HG02571 (cell line): ENCODE measurements around the gene ACOT7.
A peak's percentile ranks its signal among the peaks of the same experiment; 100 is the strongest.
"Not testable (repeated sequence)": the region's sequence is repeated elsewhere in the genome, so short reads cannot be mapped to it uniquely, and the experiment has no call there.

Source experiments
- ATAC-seq: cut with Tn5 transposase; IDR thresholded peaks from one replicate; pipeline ENCODE4 v1.9.1; 2021; ENCODE audit warnings: mild to moderate bottlenecking, moderate library complexity; ENCODE audit not compliant: unreplicated experiment

ACOT7 gene

DNA sequence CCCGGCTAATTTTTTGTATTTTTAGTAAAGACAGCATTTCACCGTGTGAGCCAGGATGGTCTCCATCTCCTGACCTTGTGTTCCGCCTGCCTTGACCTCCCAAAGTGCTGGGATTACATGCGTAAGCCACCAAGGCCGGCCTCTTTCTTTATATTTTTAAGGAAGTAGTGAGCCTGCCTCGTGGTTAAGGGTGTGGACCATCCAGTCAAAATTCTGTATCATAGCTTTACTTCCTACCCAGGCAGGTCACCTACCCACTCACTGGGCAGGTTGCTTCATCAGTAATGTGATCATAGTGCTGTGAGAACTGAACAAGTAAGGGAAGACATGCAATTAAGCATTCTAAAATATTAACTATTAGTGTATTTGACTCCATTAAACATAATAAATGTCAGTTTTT is 8.1 kb upstream of the ACOT7 start:
- no peak for ATAC-seq

DNA sequence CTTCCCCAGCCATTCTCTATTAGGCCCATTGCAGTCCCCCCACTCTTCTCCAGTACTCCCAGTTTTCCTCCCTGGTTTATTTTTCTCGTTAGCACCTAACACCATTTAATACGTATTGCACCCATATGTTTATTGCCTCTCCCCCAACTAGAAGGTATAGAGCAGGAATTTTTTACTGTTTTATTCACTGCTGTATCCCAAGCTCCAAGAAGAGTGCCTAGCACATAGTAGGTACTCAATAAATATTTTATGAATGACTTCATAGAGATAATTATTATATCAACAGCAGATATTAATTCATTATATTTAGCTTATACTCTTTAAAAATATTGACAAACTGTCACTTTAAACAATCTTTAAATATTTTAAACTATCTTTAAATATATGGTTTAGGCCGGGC is 5.7 kb upstream of the ACOT7 start:
- no peak for ATAC-seq

DNA sequence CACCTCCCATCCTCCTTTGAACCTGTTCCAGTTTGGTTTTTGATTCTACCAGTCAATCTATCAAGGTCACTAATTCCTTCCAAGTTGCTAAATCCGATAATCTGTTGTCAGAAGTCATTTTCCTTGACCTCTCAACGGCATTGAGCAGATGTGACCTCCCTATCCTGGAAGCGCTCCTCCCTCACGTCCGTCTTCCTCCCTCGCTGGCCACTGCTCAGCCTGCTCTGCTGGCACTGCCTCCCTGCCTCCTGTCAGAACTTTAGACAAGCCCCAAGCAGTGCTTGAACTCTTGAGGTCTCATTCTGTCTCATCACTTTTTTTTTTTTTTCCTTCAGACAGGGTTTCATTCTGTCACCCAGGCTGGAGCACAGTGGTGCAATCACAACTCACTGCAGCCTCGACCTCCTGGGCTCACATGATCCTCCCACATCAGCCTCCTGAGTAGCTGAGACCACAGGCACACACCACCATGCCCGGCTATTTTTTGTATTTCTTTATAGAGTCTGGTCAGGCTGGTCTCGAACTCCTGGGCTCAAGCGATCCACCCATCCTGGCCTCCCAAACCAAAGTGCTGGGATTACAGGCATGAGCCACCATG is 4.4 kb upstream of the ACOT7 start:
- no peak for ATAC-seq

DNA sequence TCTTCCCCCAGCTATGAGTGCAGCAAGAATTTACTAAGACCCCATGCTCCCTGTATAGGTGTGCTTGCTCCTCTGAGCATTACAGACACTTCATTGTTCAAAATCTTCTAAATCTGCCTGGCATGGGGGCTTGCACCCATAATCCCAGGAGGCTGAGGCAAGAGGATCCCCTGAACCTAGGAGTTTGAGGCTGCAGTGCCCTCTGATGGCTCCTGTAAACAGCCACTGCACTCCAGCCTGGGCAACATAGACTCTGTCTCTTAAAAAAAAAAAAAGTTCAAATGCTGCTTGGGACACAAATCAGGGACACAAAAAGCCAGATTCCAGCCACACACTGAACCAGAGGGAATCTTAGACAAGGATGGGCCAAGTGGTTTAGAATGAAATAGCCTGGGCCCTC is 3.4 kb upstream of the ACOT7 start:
- ATAC-seq: no peak

DNA sequence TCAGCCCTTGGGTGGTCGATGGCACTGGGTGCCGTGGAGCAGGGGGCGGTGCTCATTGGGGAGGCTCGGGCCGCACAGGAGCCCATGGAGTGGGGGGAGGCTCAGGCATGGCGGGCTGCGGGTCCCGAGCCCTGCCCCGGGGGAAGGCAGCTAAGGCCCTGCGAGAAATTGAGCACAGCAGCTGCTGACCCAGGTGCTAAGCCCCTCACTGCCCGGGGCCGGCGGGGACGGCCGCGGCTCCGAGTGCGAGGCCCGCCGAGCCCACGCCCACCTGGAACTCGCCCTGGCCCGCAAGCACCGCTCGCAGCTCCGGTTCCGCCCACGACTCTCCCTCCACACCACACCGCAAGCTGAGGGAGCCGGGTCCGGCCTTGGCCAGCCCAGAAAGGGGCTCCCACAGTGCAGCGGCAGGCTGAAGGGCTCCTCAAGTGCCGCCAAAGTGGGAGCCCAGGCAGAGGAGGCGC is 2.2 kb upstream of the ACOT7 start:
- ATAC-seq: not testable (repeated sequence)

DNA sequence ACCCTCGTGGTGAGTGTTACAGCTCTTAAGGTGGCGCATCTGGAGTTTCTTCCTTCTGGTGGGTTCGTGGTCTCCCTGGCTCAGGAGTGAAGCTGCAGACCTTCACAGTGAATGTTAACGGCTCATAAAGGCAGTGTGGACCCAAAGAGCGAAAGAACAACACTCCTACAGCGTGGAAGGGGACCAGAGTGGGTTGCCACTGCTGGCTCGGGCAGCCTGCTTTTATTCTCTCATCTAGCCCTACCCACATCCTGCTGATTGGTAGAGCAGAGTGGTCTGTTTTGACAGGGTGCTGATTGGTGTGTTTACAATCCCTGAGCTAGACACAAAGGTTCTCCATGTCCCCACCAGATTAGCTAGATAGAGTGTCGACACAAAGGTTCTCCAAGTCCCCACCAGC is 1.6 kb upstream of the ACOT7 start:
- ATAC-seq: not testable (repeated sequence)

DNA sequence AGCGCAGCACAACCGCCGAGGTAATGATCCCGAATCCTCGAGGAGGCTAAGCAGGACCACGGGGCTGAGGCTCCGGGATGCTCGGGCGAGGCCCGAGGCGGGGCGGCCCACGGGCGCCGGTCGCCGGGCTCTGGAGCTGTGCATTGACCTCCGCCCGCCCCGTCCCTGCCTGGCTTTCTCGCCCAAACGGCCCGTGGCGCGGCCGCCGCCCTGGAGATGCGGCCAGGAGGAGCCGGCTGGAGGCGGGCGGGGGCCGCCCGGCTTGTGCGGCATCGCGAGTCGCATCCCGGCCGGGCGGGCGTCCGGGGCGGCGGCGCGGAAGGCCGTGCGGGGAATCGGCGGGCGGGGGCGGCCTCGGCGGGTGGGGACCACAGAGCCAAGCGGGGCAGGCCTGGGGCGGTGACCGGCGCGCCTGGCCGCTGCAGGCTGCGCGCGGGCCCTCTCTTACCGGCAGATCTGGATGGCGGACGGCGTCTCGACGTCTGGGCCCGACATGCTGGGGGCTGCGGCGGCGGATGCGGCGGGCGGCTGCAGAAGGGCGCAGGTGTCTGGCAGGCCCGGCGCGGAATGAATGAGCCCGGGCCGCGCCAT is 663 bp downstream of the ACOT7 start:
- ATAC-seq: peak; percentile 14

DNA sequence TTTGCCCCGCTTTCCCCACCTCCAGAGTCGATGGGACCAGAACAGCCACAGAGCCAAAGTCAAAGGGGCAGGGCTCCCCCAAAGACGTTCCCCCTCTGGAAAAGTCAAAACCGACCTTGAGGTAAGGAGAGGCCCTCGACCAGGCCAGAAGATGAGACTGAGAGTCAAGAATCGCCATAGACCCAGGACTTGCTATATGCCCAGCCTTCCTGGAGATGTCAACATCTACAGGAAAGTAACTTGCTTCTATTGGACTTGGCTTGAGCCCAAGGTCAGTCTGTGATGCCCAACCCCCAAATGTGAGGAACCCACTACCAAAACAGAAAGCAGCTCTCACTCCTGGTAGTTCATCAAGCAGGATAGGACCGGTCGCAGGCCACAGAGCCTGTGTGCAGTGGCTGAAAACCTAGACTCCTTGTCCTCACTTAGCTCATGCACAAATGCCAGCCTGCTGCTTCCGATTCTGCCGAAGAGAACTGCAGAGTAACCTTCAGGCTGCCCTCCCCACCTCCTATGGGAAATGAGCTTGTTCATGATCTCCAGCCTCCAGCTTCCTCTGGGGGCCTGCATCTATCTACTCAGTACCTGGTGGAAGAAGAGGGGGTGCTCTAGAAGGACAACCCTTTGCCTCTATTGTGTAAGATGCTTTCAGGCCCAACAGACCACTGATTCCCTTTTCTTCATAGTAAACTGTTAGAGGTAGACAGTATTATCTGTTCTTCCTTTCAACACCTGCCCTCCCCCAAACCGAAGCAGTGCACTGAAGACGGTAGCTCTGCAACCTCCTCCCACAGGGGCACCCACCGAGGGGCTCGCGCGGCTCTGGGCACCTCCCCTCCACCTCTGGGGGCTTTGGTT is 1.4 kb downstream of the ACOT7 start:
- no peak for ATAC-seq

DNA sequence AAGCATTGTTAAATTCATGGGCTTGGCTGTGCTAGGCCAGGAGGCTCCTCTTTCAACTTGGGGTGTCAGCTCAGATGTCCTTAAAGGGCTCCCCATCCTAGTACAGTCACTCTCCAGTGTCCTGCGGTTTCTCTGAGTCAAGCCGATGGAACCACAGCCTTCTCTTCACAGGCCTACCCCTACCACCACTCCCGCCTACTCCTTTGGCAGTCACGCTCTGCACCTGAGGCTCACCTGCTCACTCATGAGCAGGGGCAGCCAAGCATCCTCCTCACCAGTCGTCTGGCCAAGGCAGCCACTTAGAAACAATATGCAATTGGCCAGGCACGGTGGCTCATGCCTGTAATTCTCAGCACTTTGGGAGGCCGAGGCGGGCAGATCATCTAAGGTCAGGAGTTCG is 3.6 kb downstream of the ACOT7 start:
- ATAC-seq: no peak

DNA sequence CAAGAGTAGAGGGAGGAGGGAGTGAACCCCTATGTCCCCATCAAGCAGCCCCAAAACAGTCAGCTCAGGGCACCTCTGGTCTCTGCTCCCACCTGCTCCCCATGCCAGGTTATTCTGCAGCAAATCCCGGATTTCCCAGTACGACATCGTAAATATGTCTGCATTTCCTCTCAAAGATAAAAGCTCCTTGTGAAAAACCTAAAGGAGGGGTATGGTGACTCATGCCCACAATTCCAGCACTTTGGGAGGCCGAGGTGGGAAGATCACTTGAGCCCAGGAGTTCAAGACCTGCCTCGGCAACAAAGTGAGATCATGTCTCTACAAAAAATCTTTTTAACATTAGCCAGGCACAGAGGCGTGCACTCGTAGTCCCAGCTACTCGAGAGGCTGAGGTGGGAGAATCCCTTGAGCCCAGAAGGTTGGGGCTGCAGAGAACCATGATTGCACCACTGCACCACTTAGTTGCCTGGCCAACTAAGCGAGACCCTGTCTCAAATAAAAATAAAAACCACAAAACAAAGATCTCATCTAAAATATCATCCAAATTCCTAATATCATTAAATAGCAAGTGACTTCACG is 7.1 kb downstream of the ACOT7 start:
- ATAC-seq: no peak

DNA sequence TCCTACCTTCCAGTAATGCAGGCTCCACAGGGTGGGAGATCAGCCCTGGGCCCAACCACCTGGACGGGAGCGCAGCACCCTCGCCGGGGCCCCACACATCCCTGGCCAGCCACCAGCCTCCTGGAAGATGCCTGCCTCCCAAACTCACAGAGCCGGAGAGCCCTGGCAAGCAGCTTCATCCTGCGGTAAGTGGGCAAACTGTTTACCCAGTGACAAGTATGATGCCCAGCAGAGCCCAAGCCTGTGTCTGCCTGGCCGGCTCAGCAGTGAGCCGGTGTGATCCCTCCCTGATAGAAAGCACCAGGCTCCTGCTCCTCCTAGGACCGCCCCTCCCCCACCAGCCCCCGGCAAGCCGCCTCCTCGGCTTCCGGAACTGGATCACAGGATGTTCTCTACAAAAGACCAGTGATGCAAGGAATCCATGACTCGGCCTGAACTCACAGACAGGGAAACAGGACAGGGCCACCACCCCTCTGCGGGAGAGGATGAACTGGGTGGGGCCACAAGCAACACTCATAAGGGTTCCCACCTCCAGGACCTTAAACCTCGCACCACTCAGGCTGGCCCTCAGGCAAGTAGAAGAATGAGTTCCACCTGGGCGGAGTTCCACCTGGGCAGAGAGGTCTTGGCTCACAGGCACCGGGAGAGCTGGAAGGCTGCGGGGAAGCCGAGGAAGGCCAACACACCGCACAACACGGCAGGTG is 7.9 kb downstream of the ACOT7 start:
- ATAC-seq: no peak

DNA sequence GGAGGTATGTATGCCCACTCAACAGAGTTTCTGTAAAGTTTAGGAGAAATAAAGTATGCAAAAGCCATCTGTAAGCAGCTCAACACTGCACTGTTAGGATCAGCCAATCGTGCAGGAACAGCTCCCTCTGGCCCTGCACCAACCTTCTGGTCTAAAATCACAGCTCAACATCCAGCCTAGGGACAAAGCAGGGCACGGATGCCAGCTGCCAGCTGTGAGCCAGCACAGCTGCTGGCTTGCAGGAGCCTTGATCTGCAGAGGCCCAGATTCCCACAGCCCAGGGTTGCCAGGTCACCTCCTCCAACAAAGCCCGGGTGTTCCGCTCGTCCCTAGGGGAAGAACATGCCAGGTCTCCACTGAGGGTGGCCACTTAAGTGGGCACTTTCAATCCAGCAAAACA is 8.6 kb downstream of the ACOT7 start:
- no peak for ATAC-seq

DNA sequence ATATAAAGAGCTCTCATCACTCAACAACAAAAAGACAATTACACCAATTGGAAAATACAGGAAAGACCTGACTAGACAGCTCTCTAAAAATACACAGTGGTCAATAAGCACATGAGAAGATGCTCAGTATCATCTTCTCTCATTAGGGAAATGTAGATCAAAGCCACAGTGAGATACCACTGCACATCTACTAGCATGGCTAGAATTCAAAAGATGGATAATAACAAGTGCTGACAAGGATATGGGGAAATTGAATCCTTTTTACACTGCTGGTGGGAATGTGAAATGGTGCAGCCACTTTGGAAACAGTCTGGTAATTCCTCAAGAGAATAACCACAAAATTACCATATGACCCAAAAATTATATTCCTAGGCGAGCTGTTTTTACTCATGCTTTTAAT is 9.4 kb downstream of the ACOT7 start:
- no peak for ATAC-seq

DNA sequence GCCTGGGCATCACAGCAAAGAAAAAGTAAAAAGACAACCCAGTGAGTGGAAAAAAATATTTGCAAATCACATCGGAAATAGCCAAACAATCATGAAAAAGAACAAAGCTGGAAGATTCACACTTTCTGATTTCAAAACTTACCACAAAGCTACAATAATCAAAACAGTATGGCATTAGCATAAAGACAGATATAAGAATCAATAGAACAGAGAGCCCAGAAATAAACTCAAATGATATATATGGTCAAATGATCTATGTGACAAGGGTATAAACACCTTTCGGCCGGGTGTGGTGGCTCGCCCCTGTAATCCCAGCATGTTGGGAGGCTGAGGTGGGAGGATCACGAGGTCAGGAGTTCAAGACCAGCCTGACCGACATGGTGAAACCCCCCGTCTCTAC is 13.5 kb downstream of the ACOT7 start:
- ATAC-seq: no peak

DNA sequence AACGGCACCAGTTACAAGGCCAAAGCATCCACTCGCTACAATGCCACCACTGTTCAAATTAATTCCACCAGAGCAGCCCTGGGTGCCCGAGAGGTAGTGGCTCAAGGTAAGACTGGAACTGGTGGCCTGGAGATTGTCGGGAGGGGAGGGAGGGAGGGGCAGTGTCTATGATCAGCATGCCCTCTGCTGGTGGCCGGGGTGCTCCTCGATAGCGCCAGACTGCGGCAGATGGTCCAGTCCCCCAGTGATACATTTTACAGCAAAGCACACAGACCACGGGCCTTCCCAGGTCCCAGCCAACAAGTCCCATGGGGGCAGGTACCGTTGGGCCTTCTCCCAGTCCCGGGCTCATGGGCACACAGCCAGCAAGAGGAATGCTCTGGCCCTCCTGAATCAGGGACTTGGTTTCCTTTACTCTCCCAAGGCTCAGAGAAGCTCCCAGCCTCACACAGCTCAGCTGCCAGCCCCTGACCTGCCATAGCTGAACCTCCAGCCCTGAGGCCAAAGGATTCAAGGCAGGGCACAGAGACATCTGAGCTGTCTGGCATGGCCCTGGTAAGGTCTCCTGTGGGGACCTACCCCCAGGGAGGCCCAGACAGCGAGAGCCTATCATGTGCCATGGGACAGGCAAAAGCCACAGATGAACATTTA is 15.3 kb downstream of the ACOT7 start:
- no peak for ATAC-seq

DNA sequence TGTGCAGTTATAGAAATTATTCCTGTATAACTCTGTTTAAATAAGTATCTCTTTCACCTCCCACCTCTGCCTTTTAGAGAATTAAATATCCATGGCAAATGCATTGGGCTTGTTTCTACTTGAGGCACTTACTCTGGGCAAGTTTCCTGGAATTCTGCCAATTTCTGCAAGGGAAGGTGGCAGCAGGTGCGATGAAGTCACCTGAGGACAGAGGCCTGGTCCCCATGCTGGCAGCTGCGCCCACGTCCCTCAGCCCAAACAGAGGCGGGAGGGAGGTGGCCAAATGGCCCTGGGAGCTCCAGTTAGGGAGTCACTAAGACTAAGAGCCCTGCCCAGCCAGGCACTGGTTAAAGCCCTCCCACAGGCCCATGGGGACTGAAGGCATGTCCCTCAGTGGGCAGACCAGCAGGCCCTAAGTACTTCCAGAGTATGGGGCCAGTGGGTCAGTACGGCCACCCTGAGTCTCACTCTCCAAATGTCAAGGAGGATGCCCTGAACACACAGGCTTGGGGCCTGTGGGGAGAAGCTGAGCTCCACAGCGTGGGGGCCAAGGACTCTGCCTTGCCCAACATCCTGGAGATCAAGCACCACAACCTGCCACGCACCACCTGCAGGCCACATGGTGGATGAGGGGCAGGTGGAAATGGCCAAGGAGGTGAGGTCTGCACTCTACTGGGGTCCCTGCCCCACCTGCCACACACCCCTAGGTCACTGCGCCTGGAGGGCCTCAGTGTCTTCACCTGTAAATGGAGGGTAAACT is 19.4 kb downstream of the ACOT7 start:
- ATAC-seq: no peak

DNA sequence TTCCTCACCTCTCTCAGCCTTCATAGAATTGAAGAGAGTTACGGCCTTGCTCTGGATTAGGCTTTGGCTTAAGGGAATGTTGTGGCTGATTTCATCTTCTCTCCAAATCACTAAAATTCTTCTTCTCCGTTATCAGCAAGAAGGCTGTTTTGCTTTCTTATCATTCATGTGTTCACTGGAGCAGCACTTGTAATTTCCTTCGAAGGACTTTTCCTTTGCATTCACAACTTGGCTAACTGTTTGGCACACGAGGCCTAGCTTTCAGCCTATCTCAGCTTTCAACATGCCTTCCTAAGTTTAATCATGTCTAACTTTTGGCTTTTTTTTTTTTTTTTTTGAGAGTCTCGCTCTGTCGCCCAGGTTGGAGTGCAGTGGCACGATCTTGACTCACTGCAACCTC is 21.3 kb downstream of the ACOT7 start:
- ATAC-seq: not testable (repeated sequence)

DNA sequence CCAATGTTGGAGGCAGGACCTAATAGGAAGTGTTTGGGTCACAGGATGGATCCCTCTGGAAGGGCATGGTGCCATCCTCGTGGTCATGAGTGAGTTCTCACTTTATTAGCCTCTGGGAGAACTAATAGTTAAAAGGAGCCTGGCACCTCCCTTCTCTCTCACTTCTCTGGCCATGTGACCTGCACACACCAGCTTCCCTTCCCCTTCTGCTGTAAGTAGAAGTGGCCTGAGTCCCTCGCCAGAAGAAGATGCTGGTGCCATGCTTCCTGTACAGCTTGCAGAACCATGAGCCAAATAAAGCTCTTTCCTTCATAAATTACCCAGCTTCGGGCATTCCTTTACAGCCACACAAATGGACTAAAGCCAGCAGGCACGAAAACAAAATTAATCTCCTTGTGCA is 23.6 kb downstream of the ACOT7 start:
- ATAC-seq: no peak

DNA sequence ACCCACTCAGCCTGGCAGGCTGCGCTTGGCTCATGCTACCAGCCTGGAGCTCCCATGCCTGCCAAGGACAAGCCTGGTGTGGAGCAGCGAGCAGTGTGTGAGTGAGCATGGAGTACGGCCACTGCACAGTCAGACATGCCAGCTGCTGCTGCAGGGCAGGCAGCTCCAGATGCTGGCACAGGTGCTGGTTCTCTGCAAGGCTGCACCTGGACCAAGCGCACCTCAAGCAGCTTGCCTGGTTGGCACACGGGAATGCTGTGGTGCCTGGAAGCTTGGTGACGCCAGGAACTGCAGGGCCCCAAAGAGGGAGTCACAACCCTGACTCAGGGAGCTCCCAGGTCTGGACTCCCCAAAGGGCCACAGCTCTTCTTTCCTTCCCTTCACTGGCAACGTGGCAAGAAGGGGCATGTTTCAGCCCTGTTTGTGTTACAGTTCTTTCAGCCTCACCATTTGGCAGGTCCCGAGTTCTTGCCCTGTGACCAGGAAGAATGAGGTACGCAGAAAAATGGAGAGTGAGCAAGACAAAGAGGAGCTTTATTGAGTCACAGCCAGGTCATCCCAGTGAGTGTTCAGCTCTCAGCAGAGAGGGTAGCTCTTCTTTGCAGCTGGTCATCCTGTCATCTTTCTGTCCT is 26.1 kb downstream of the ACOT7 start:
- no peak for ATAC-seq
